DOHH2 (cell line): ENCODE data around the gene SCAMP3.

Experiments used
- H3F3A ChIP-seq: fragments of 200-600 bp; sonication (generic), shearing (Covaris generic); 2 replicates; pipeline ENCODE4 v1.6.0; 2016; ENCODE audit warnings: antibody characterized with exemption, mild to moderate bottlenecking; ENCODE audit not compliant: control insufficient read depth, insufficient read depth
- H3K27ac ChIP-seq: fragments of 200-600 bp; sonication (generic); 2 replicates; pipeline ENCODE4 v1.5.1; 2014; ENCODE audit warnings: low read depth, mild to moderate bottlenecking, low read length, moderate library complexity
- H3K27me3 ChIP-seq: fragments of 200-600 bp; sonication (generic); 2 replicates; pipeline ENCODE4 v1.6.1; 2014; ENCODE audit warnings: mild to moderate bottlenecking, low read length, mixed read lengths; ENCODE audit not compliant: control insufficient read depth
- H3K36me3 ChIP-seq: fragments of 200-600 bp; sonication (generic); 2 replicates; pipeline ENCODE4 v1.6.1; 2014; ENCODE audit warnings: mild to moderate bottlenecking, low read length, moderate library complexity, mixed read lengths; ENCODE audit not compliant: control insufficient read depth
- H3K4me1 ChIP-seq: fragments of 200-600 bp; sonication (generic); 2 replicates; pipeline ENCODE4 v1.6.1; 2014; ENCODE audit warnings: mild to moderate bottlenecking, low read length, mixed read lengths; ENCODE audit not compliant: control insufficient read depth
- H3K4me2 ChIP-seq: fragments of 200-600 bp; sonication (generic); 2 replicates; pipeline ENCODE4 v1.6.0; 2014; ENCODE audit warnings: mild to moderate bottlenecking, low read length, moderate library complexity
- H3K4me3 ChIP-seq: fragments of 200-600 bp; sonication (generic); 2 replicates; pipeline ENCODE4 v1.5.1; 2014; ENCODE audit warnings: mild to moderate bottlenecking, low read length, mixed read lengths
- H3K79me2 ChIP-seq: fragments of 200-600 bp; sonication (generic); 2 replicates; pipeline ENCODE4 v1.6.1; 2014; ENCODE audit warnings: mild to moderate bottlenecking, low read length, mixed read lengths; ENCODE audit not compliant: control insufficient read depth
- H3K9me2 ChIP-seq: fragments of 200-600 bp; sonication (generic); replicated peaks from 2 replicates; pipeline ENCODE4 v1.6.1; 2014; ENCODE audit warnings: mild to moderate bottlenecking, low read length, mixed read lengths; ENCODE audit not compliant: control insufficient read depth
- H3K9me3 ChIP-seq: fragments of 200-600 bp; sonication (generic); 2 replicates; pipeline ENCODE4 v1.6.1; 2014; ENCODE audit warnings: antibody characterized with exemption, low read length, mixed read lengths; ENCODE audit not compliant: control insufficient read depth, insufficient read depth
- H4K20me1 ChIP-seq: fragments of 200-600 bp; sonication (generic); 2 replicates; pipeline ENCODE4 v1.6.0; 2014; ENCODE audit warnings: low read depth, mild to moderate bottlenecking, antibody characterized with exemption, low read length, moderate library complexity; ENCODE audit not compliant: control insufficient read depth, insufficient read depth
- EZH2phosphoT487 ChIP-seq: fragments of 200-600 bp; sonication (generic); IDR thresholded peaks from 2 replicates; pipeline ENCODE4 v1.6.1; 2017; ENCODE audit warnings: borderline replicate concordance, mild to moderate bottlenecking, antibody characterized with exemption, low read length, moderate library complexity, mixed read lengths
- TF ChIP-seq, protein P1 (sequence below): fragments of 200-600 bp; sonication (generic); IDR thresholded peaks from one replicate; pipeline ENCODE4 v1.5.1; 2014; ENCODE audit warnings: antibody characterized with exemption, mild to moderate bottlenecking, low read depth, low read length; ENCODE audit not compliant: poor library complexity, severe bottlenecking

SCAMP3 gene

DNA sequence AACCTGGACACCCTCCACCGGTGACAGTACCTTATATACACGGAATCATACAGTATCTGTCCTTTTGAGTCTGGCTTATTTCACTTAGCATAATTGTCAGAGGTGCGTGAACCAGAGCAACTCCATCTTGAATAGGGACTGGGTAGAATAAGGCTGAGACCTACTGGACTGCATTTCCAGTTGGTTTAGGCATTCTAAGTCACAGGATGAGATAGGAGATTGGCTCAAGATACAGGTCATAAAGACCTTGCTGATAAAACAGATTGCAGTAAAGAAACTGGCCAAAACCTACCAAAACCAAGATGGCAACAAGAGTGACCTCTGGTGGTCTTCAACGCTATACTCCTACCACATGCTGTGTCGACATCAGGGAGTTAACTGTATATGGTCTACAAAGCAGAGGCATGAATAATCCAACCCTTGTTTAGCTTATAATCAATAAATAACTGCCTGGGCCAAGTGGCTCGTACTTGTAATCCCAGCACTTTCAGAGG is 45.1 kb upstream of the SCAMP3 start:
- H3K4me2 ChIP-seq = peak overlapping the region; percentile 83
- H3K27me3 ChIP-seq = no peaks in the 10 kb centered on the region
- TF ChIP-seq, protein P1, sequence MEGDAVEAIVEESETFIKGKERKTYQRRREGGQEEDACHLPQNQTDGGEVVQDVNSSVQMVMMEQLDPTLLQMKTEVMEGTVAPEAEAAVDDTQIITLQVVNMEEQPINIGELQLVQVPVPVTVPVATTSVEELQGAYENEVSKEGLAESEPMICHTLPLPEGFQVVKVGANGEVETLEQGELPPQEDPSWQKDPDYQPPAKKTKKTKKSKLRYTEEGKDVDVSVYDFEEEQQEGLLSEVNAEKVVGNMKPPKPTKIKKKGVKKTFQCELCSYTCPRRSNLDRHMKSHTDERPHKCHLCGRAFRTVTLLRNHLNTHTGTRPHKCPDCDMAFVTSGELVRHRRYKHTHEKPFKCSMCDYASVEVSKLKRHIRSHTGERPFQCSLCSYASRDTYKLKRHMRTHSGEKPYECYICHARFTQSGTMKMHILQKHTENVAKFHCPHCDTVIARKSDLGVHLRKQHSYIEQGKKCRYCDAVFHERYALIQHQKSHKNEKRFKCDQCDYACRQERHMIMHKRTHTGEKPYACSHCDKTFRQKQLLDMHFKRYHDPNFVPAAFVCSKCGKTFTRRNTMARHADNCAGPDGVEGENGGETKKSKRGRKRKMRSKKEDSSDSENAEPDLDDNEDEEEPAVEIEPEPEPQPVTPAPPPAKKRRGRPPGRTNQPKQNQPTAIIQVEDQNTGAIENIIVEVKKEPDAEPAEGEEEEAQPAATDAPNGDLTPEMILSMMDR = peak; percentile 67
- no peak for TF ChIP-seq EZH2phosphoT487
- peak overlapping the region; percentile 98 for H3K27ac ChIP-seq
- no peaks in the 10 kb centered on the region for H3K9me2 ChIP-seq
- H3K79me2 ChIP-seq = peaks cover 37% of the 10 kb centered on the region
- H3F3A ChIP-seq = peaks cover 6% of the 10 kb centered on the region
- no peaks in the 10 kb centered on the region for H3K9me3 ChIP-seq
- peak overlapping the region; percentile 91 for H3K4me3 ChIP-seq
- peaks cover 35% of the 10 kb centered on the region for H3K36me3 ChIP-seq
- H3K4me1 ChIP-seq = peaks cover 34% of the 10 kb centered on the region
- peaks cover 4% of the 10 kb centered on the region; the same call in 1 of the 2 replicates for H4K20me1 ChIP-seq

DNA sequence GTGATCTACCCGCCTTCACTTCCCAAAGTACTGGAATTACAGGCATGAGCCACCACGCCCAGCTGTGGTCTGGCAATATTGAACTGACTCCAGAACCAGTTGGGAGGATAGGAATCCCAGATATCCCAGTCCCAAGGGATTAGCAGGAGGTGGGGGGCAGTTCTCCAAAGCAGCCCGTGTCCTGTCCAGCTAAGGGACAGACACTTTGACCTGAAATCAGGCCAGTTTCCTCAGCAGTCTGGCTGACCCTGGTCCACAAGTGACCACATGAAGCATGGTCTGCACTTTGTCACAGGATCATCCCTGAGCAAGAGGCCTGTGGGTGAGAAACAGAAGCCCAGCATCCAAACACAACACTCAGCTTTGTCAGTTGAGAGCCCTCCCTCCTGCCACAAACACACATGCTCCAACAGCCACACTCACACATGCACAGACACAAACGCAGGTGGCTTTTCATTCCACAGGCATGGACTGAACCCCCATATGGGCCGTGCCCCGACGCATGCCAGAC is 43.8 kb upstream of the SCAMP3 start:
- Histone ChIP-seq H3K27ac (no peak overlapping the region), H3K4me1 (peaks cover 28% of the 10 kb centered on the region), H4K20me1 (no peaks in the 10 kb centered on the region), H3K4me2 (no peak overlapping the region), H3K9me3 (no peaks in the 10 kb centered on the region), H3K36me3 (peaks cover 23% of the 10 kb centered on the region), H3K79me2 (peaks cover 23% of the 10 kb centered on the region), H3K9me2 (no peaks in the 10 kb centered on the region), H3K4me3 (no peak overlapping the region), H3F3A (peaks cover 6% of the 10 kb centered on the region), H3K27me3 (no peaks in the 10 kb centered on the region)
- TF ChIP-seq, protein P1 = no peak
- TF ChIP-seq EZH2phosphoT487 = no peak

DNA sequence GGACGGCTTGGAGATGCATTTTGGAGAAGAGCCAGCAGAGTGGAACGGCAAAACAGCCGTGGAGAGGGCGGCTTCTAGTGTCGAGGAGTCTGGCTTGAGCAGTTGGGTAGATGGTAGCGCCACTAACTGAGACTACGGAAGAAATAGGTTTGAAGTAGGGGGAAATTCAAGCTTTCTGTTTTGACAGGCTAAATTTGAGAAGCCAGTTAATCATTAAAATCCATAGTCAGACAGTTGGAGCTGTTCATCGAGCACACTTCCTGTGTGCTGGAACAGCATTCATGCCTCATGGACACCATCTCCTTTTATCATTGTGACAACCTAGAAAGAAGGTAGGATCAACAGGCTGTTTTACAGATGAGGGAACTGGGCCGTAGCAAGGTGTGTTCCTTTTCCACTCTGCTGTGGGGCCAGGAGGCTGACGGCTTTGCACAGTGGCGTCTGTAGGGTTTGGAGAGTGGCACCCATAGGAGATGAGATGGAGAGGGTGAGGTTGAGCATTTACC is 42.5 kb upstream of the SCAMP3 start:
- H3K4me2 ChIP-seq = no peak overlapping the region

More for the DNA sequence above, 42.5 kb upstream of the SCAMP3 start:
- no peaks in the 10 kb centered on the region for H4K20me1 ChIP-seq
- peaks cover 10% of the 10 kb centered on the region for H3K79me2 ChIP-seq
- H3K36me3 ChIP-seq = peaks cover 9% of the 10 kb centered on the region
- no peaks in the 10 kb centered on the region for H3K9me3 ChIP-seq
- no peaks in the 10 kb centered on the region for H3K9me2 ChIP-seq
- TF ChIP-seq, protein P1 = no peak
- TF ChIP-seq EZH2phosphoT487 = no peak
- no peak overlapping the region for H3K27ac ChIP-seq
- peaks cover 15% of the 10 kb centered on the region for H3K4me1 ChIP-seq
- H3F3A ChIP-seq = peaks cover 6% of the 10 kb centered on the region
- no peaks in the 10 kb centered on the region for H3K27me3 ChIP-seq
- H3K4me3 ChIP-seq = no peak overlapping the region
